ENCODE results near the gene TULP3. TPM values are rescaled to one million over a fixed set of nuclear protein-coding genes. Genes with fewer than 3 reads are reported as not detected.

Gene TULP3
- total RNA-seq, 1 donor from 2014 or later, result 49.4 TPM

DNA sequence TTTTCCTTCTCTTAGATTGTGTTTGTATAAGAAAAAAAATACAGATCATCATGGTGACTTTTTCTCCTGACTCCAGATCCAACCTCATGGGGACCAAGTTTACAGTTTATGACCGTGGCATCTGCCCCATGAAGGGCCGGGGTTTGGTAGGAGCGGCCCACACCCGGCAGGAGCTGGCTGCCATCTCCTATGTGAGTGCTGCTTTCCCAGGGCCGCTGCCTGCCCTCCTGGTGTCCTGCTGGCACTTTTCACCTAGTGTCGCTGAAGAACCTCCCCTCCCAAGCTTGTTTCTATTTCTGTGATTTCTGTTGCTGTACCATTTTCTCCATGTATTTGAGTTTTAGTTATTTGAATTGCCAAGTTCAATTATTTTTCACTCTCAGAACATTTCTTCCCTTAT, 43.7 kb downstream of the TULP3 start:
- no peak overlapping the region for H3K27ac Mint-ChIP-seq (ENCODE audit: unreplicated experiment)
- no peaks in the 10 kb centered on the region for H3K27me3 Mint-ChIP-seq (ENCODE audit: unreplicated experiment)
- no peak for DNase-seq (ENCODE audit: low spot score)
- H3K36me3 Mint-ChIP-seq (ENCODE audit: low read depth, unreplicated experiment), result peaks cover 34% of the 10 kb centered on the region
- no peaks in the 10 kb centered on the region for H3K9me3 Mint-ChIP-seq (ENCODE audit: unreplicated experiment)
- peak overlapping the region; percentile 40 for H3K4me3 Mint-ChIP-seq (ENCODE audit: unreplicated experiment)
- peaks cover 3% of the 10 kb centered on the region for H3K4me1 Mint-ChIP-seq (ENCODE audit: unreplicated experiment)
- TF ChIP-seq, protein P1, sequence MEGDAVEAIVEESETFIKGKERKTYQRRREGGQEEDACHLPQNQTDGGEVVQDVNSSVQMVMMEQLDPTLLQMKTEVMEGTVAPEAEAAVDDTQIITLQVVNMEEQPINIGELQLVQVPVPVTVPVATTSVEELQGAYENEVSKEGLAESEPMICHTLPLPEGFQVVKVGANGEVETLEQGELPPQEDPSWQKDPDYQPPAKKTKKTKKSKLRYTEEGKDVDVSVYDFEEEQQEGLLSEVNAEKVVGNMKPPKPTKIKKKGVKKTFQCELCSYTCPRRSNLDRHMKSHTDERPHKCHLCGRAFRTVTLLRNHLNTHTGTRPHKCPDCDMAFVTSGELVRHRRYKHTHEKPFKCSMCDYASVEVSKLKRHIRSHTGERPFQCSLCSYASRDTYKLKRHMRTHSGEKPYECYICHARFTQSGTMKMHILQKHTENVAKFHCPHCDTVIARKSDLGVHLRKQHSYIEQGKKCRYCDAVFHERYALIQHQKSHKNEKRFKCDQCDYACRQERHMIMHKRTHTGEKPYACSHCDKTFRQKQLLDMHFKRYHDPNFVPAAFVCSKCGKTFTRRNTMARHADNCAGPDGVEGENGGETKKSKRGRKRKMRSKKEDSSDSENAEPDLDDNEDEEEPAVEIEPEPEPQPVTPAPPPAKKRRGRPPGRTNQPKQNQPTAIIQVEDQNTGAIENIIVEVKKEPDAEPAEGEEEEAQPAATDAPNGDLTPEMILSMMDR (IDR thresholded peaks at IDR 0.05; ENCODE audit: unreplicated experiment), result no peak

GRCh38 chr12:2936301-2936700, 45.6 kb downstream of the TULP3 start:
- no peaks in the 10 kb centered on the region for H3K4me1 Mint-ChIP-seq (ENCODE audit: unreplicated experiment)
- H3K27me3 Mint-ChIP-seq (ENCODE audit: unreplicated experiment), result peaks cover 4% of the 10 kb centered on the region
- DNase-seq (ENCODE audit: low spot score), result no peak
- peaks cover 25% of the 10 kb centered on the region for H3K36me3 Mint-ChIP-seq (ENCODE audit: low read depth, unreplicated experiment)
- TF ChIP-seq, protein P1 (IDR thresholded peaks at IDR 0.05; ENCODE audit: unreplicated experiment), result no peak
- H3K9me3 Mint-ChIP-seq (ENCODE audit: unreplicated experiment), result no peaks in the 10 kb centered on the region
- no peak overlapping the region for H3K27ac Mint-ChIP-seq (ENCODE audit: unreplicated experiment)
- no peak overlapping the region for H3K4me3 Mint-ChIP-seq (ENCODE audit: unreplicated experiment)

DNA sequence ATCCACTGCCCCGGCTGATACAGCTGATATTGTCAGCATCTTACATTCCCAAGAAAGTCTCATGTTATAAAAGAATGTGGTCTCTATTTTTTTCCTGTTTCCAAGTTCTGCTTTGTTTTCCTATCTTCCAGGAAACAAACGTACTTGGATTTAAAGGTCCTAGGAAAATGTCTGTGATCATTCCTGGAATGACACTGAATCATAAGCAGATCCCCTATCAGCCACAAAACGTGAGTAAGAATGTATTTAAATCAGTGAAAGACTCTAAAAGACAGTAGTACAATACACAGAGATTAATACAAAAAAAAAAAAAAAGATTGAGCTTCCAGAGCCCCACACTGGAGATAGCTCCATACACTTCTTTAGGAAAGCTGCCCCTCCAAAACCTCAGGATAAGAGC, 46.8 kb downstream of the TULP3 start:
- no peak for DNase-seq (ENCODE audit: low spot score)
- peaks cover 4% of the 10 kb centered on the region for H3K27me3 Mint-ChIP-seq (ENCODE audit: unreplicated experiment)
- H3K27ac Mint-ChIP-seq (ENCODE audit: unreplicated experiment), result no peak overlapping the region
- no peaks in the 10 kb centered on the region for H3K9me3 Mint-ChIP-seq (ENCODE audit: unreplicated experiment)
- no peaks in the 10 kb centered on the region for H3K4me1 Mint-ChIP-seq (ENCODE audit: unreplicated experiment)
- peaks cover 24% of the 10 kb centered on the region for H3K36me3 Mint-ChIP-seq (ENCODE audit: low read depth, unreplicated experiment)
- H3K4me3 Mint-ChIP-seq (ENCODE audit: unreplicated experiment), result peak overlapping the region; percentile 59
- TF ChIP-seq, protein P1 (IDR thresholded peaks at IDR 0.05; ENCODE audit: unreplicated experiment), result no peak

GRCh38 chr12:2939191-2939590, 48.5 kb downstream of the TULP3 start:
- no peak overlapping the region for H3K4me3 Mint-ChIP-seq (ENCODE audit: unreplicated experiment)
- H3K4me1 Mint-ChIP-seq (ENCODE audit: unreplicated experiment), result no peaks in the 10 kb centered on the region
- peaks cover 21% of the 10 kb centered on the region for H3K36me3 Mint-ChIP-seq (ENCODE audit: low read depth, unreplicated experiment)
- H3K9me3 Mint-ChIP-seq (ENCODE audit: unreplicated experiment), result no peaks in the 10 kb centered on the region
- peaks cover 5% of the 10 kb centered on the region for H3K27me3 Mint-ChIP-seq (ENCODE audit: unreplicated experiment)
- DNase-seq (ENCODE audit: low spot score), result no peak
- TF ChIP-seq, protein P1 (IDR thresholded peaks at IDR 0.05; ENCODE audit: unreplicated experiment), result no peak
- H3K27ac Mint-ChIP-seq (ENCODE audit: unreplicated experiment), result no peak overlapping the region

DNA sequence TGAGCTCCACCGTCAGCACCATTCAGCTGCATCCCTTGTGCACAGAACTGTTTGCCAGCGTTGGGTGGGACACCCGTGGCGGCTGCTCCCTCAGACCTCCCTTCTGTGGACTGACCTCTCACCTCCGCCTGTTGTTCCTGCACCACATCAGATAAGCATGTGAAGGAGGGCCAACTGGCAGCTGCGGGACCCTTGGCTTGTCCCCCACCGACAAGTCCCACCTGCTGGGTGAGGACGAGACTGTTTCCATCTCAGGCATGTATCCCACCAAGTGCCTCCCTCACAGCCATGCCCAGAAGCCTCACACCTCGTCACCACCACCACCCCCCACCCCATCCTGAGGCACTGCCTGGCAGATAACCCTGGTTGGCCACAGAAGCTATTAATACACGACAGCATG, 49.9 kb downstream of the TULP3 start:
- Mint-ChIP-seq H3K27ac (ENCODE audit: unreplicated experiment) (peak overlapping the region; percentile 57), H3K4me1 (ENCODE audit: unreplicated experiment) (no peaks in the 10 kb centered on the region), H3K4me3 (ENCODE audit: unreplicated experiment) (peak overlapping the region; percentile 25), H3K36me3 (ENCODE audit: low read depth, unreplicated experiment) (peaks cover 9% of the 10 kb centered on the region), H3K9me3 (ENCODE audit: unreplicated experiment) (no peaks in the 10 kb centered on the region), H3K27me3 (ENCODE audit: unreplicated experiment) (peaks cover 5% of the 10 kb centered on the region)
- DNase-seq (ENCODE audit: low spot score), result no peak
- TF ChIP-seq, protein P1 (IDR thresholded peaks at IDR 0.05; ENCODE audit: unreplicated experiment), result no peak
